Natural killer cell (primary cell): ENCODE measurements around the gene CERK. TPM values are rescaled to one million over a fixed set of nuclear protein-coding genes. Genes with fewer than 3 reads are reported as not detected.

Experiments used
- ATAC-seq, 3 donors: fragments of 150-1000 bp in 2 of 3; fragments of 200-7000 bp in 1 of 3; cut with Tn5 transposase; 1 replicate in 1 of 3; 2 replicates in 2 of 3; pipeline ENCODE4 v1.10.0; 2021; ENCODE audit warnings: mild to moderate bottlenecking in 2 of 3, moderate library complexity in 2 of 3
- DNase-seq, 2 donors: peaks; one replicate each; pipeline versions ENCODE4 v3.0.0 to v3.0.0-alpha.2; 2013 to 2021; ENCODE audit warnings: mixed read lengths in 1 of 2
- H3K27ac ChIP-seq: one replicate; pipeline ENCODE4 v1.5.1; 2013; ENCODE audit warnings: mild to moderate bottlenecking, low read length
- H3K27me3 ChIP-seq: one replicate; pipeline ENCODE4 v1.6.1; 2013; ENCODE audit warnings: low read length; ENCODE audit not compliant: control insufficient read depth, insufficient read depth
- H3K36me3 ChIP-seq: one replicate; pipeline ENCODE4 v1.6.1; 2013; ENCODE audit warnings: low read length; ENCODE audit not compliant: control insufficient read depth, insufficient read depth
- H3K4me1 ChIP-seq: one replicate; pipeline ENCODE4 v1.6.1; 2013; ENCODE audit warnings: low read length; ENCODE audit not compliant: control insufficient read depth, insufficient read depth
- H3K4me3 ChIP-seq: one replicate; pipeline ENCODE4 v1.5.1; 2013; ENCODE audit warnings: low read length
- H3K9me3 ChIP-seq: one replicate; pipeline ENCODE4 v1.6.1; 2013; ENCODE audit warnings: low read length; ENCODE audit not compliant: control insufficient read depth, insufficient read depth
- H3K27ac Mint-ChIP-seq, 2 donors: one replicate each; pipeline ENCODE4 v1.8.0; 2022; ENCODE audit warnings: mild to moderate bottlenecking in 2 of 2, mixed read lengths in 2 of 2, moderate library complexity in 1 of 2
- H3K27me3 Mint-ChIP-seq, 2 donors: one replicate each; pipeline ENCODE4 v1.8.0; 2022; ENCODE audit warnings: low read depth in 2 of 2, mixed read lengths in 2 of 2
- H3K36me3 Mint-ChIP-seq: one replicate; pipeline ENCODE4 v1.8.0; 2022; ENCODE audit warnings: mixed read lengths
- H3K4me1 Mint-ChIP-seq, 2 donors: one replicate each; pipeline ENCODE4 v1.8.0; 2022; ENCODE audit warnings: mixed read lengths in 2 of 2
- H3K4me3 Mint-ChIP-seq: one replicate; pipeline ENCODE4 v1.8.0; 2022; ENCODE audit warnings: mild to moderate bottlenecking, moderate library complexity, mixed read lengths
- H3K9me3 Mint-ChIP-seq, 2 donors: one replicate each; pipeline ENCODE4 v1.8.0; 2022; ENCODE audit warnings: mixed read lengths in 2 of 2
- WGBS: methylation state at CpG from one replicate; pipeline ENCODE4 v1.1.7; 2013; ENCODE audit warnings: missing lambda C conversion rate; ENCODE audit not compliant: insufficient coverage; 5-methylcytosine and 5-hydroxymethylcytosine counted together
- intact Hi-C: fragments of 100-400 bp; cut with micrococcal nuclease; formaldehyde crosslinking; loops from one replicate; pipeline ENCODE4 v1.14.2; 2022
- total RNA-seq, 4 donors: library from RNA; stranded (reverse); fragments of 120-200 nt in 1 of 4; gene quantifications; one replicate each; pipeline versions ENCODE4 v1.2.3 to v1.2.4, GENCODE V29; 2013 to 2022
- TF ChIP-seq, protein P1 (sequence below): fragments of 200-600 bp; IDR thresholded peaks from one replicate; pipeline ENCODE4 v1.8.0; 2022; ENCODE audit warnings: antibody characterized with exemption

The CERK gene
- total RNA-seq, 3 donors from 2014 or later (not counting 1 experiment from before 2014, with no cell fraction given) = 50.0 to 71.2 (median 55.6) TPM

DNA sequence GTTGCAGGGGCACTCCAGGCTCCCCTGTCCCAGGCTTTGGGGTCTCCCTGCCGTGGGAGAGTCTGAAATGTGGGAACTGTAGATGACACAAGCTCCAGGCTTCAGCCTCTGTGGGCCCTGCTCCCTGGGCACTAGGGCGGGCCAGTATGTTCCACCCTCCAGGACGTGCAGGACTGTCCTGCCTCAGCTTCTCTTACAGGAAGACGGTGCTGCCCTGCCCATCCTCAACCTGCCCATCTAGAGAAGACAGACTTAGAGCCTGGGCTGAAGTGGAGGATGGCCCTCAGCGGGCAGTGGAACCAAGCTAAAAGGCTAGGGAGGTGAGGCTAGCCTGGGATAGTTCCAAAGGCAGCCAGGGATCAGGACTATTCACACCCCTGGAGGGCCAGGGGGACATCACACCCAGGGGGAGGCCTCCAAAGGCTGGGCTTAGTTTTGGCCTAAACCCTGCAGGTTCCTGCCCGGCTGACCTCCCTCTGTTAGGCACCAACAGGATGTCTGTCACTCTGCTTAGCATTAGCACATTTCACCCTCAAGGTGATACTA is 4.0 kb upstream of the CERK start:
- intact Hi-C loops = no loop called here
- no peaks in the 10 kb centered on the region for H3K27me3 Mint-ChIP-seq
- DNase-seq (no peak), ATAC-seq (no peak)
- H3K27ac Mint-ChIP-seq = no peak overlapping the region
- H3K4me1 Mint-ChIP-seq = peaks cover 13 to 22% of the 10 kb centered on the region in 2 donors
- Histone ChIP-seq H3K4me3 (no peak overlapping the region), H3K9me3 (no peaks in the 10 kb centered on the region), H3K36me3 (no peaks in the 10 kb centered on the region), H3K27me3 (no peaks in the 10 kb centered on the region), H3K4me1 (peaks cover 17% of the 10 kb centered on the region), H3K27ac (no peak overlapping the region)
- H3K4me3 Mint-ChIP-seq = no peak overlapping the region
- TF ChIP-seq, protein P1, sequence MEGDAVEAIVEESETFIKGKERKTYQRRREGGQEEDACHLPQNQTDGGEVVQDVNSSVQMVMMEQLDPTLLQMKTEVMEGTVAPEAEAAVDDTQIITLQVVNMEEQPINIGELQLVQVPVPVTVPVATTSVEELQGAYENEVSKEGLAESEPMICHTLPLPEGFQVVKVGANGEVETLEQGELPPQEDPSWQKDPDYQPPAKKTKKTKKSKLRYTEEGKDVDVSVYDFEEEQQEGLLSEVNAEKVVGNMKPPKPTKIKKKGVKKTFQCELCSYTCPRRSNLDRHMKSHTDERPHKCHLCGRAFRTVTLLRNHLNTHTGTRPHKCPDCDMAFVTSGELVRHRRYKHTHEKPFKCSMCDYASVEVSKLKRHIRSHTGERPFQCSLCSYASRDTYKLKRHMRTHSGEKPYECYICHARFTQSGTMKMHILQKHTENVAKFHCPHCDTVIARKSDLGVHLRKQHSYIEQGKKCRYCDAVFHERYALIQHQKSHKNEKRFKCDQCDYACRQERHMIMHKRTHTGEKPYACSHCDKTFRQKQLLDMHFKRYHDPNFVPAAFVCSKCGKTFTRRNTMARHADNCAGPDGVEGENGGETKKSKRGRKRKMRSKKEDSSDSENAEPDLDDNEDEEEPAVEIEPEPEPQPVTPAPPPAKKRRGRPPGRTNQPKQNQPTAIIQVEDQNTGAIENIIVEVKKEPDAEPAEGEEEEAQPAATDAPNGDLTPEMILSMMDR = no peak
- H3K9me3 Mint-ChIP-seq = no peaks in the 10 kb centered on the region
- WGBS = 90% methylated on average over 6 of the region's 6 CpGs
- no peaks in the 10 kb centered on the region for H3K36me3 Mint-ChIP-seq

DNA sequence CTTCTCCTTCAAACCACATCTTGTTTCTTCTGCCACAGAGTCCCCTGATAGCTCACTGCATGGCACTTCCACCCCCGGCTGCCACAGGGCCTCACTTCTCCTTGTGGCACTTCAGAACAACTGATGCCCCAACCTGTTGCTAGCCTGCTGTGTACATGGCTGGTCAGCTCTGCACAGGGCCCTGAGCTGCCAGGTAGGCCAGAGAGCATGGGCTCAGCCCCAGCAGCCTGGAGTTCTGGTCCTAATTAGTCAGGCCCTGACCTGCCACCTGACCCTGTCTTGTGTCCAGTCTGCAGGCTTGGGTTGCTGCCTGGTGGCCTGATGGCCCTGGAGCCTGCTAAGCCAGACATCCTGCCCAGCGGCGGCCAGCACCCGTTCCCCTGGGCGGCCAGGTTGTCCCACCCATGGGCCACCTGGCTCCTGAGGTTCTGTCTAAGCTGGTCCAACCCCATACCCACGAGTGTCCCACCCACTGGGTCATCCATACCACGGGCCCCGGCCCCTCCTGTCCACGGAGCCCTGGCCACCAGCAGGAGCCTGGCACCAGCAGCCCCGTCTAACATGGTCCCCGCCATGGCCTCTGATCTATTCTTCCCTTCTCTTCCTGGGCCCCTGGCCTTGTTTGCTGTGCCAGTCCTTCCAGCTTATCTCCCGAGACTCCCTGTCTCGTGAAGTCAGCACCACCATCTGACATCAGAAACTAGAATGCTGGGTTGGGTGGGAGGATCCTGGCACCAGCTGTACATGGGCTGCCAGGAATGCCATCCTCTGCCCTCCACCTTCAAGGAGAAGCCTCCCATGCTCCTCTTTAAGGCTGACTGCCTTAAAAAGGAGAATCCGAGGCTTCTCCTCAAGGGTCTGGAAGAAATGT is 3.1 kb upstream of the CERK start:
- Histone ChIP-seq H3K27ac (no peak overlapping the region), H3K4me1 (peaks cover 26% of the 10 kb centered on the region), H3K27me3 (no peaks in the 10 kb centered on the region), H3K36me3 (no peaks in the 10 kb centered on the region), H3K4me3 (no peak overlapping the region), H3K9me3 (no peaks in the 10 kb centered on the region)
- TF ChIP-seq, protein P1 = no peak
- WGBS = 89% methylated on average over 13 of the region's 14 CpGs
- no peaks in the 10 kb centered on the region for H3K36me3 Mint-ChIP-seq
- peak overlapping the region in 1 of 2 donors; percentile 82 for H3K27ac Mint-ChIP-seq
- peaks cover 20 to 31% of the 10 kb centered on the region in 2 donors for H3K4me1 Mint-ChIP-seq
- intact Hi-C loops = no loop called here
- peak overlapping the region; percentile 54 for H3K4me3 Mint-ChIP-seq
- no peak for DNase-seq
- no peak for ATAC-seq
- H3K9me3 Mint-ChIP-seq = no peaks in the 10 kb centered on the region
- H3K27me3 Mint-ChIP-seq = no peaks in the 10 kb centered on the region

DNA sequence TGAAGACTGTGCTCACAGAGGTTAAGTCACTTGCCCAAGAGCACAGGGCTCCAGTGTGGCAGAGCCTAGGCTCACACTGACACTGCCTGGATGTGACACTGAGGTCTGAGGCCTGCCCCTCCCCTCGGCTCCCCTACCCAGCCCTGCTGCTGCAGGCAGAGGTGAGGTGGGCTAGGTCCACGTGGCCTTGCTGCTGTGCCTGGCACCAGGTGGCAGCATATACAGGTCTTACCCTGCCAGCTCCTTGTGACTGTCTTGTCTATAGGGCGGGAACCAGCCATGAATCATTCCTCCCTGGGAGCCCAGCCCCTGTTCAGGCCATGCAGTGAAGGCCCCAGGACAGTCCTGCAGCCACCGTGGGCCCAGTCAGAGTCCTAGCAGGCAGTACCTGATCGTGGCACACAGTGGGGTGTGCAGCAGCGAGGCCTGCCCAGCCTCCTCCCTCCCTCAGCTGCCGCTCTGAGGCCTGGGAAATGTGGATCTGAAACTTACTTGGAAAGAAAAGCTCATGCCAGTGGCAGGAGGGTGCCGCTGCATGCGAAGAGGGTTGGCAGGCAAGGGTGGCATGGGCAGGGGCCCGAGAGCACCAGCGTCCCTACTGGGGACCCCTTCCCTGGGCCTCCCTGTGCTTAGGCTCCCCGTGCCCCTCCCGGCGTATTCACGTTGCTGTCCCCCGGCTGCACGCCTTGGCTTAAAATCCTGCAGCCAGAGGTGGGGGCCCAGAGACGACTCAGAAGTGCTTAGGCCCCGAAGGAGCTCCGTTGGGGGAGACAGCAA is 1.2 kb upstream of the CERK start:
- peak overlapping the region; percentile 87 for H3K4me3 Mint-ChIP-seq
- H3K4me1 Mint-ChIP-seq = peaks cover 32 to 45% of the 10 kb centered on the region in 2 donors
- no peaks in the 10 kb centered on the region for H3K36me3 Mint-ChIP-seq
- intact Hi-C loops = loop anchor here (1.0 kb wide), 2 partner anchors 23 to 64 kb away; partner anchors contain the start of gene TBC1D22A
- Histone ChIP-seq H3K27ac (peak overlapping the region; percentile 57), H3K27me3 (no peaks in the 10 kb centered on the region), H3K36me3 (no peaks in the 10 kb centered on the region), H3K4me1 (peaks cover 44% of the 10 kb centered on the region), H3K9me3 (no peaks in the 10 kb centered on the region), H3K4me3 (no peak overlapping the region)
- TF ChIP-seq, protein P1 = peak; percentile 39
- H3K27me3 Mint-ChIP-seq = no peaks in the 10 kb centered on the region
- H3K27ac Mint-ChIP-seq = peak overlapping the region; percentile 76 to 81
- ATAC-seq (peak; percentile 60 to 74 (median 73)), DNase-seq (peak; percentile 61 to 87)
- WGBS = 89% methylated on average over 20 of the region's 20 CpGs
- no peaks in the 10 kb centered on the region for H3K9me3 Mint-ChIP-seq
